HuH-7 (cell line): Measurements from ENCODE around the gene SRP72.
"Not testable (repeated sequence)": the region's sequence is repeated elsewhere in the genome, so short reads cannot be mapped to it uniquely, and the experiment has no call there.

ENCODE experiments used
- DNase-seq: peaks from one replicate; pipeline ENCODE4 v3.0.0; 2011; ENCODE audit warnings: low spot score

SRP72 gene

GRCh38 chr4:56467284-56468096 is at the start of gene SRP72:
Gene SRP72 (plus strand): TSS chr4:56467617. CDS start chr4:56467636, 19 bp downstream.
- peak; percentile 76 for DNase-seq

- no peak for DNase-seq
Observed at GRCh38 chr4:56424176-56424575, 43.2 kb upstream of the SRP72 start.

- no peak for DNase-seq
Observed at GRCh38 chr4:56424697-56425514, 42.5 kb upstream of the SRP72 start.

GRCh38 chr4:56425518-56425917 is 41.9 kb upstream of the SRP72 start:
- no peak for DNase-seq

GRCh38 chr4:56426273-56426672 is 41.1 kb upstream of the SRP72 start:
- DNase-seq, result no peak

GRCh38 chr4:56427179-56427578 is 40.2 kb upstream of the SRP72 start:
- DNase-seq, result no peak

- DNase-seq, result no peak
Observed at GRCh38 chr4:56430203-56430602, 37.2 kb upstream of the SRP72 start.

GRCh38 chr4:56433280-56433679 is 34.1 kb upstream of the SRP72 start:
- DNase-seq, result no peak

GRCh38 chr4:56434599-56435139 is 32.7 kb upstream of the SRP72 start:
- peak; percentile 40 for DNase-seq

- peak; percentile 88 for DNase-seq
Observed at GRCh38 chr4:56435140-56435926, 32.1 kb upstream of the SRP72 start, which contains the start of gene PPAT. Gene PPAT (minus strand): TSS chr4:56435615. CDS start chr4:56435477, 138 bp downstream.

- no peak for DNase-seq
Observed at GRCh38 chr4:56438766-56439165, 28.7 kb upstream of the SRP72 start.

GRCh38 chr4:56440983-56441382 is 26.4 kb upstream of the SRP72 start:
- DNase-seq, result no peak

GRCh38 chr4:56444719-56445118 is 22.7 kb upstream of the SRP72 start:
- DNase-seq, result no peak

- DNase-seq, result no peak
Observed at GRCh38 chr4:56445699-56446098, 21.7 kb upstream of the SRP72 start.

- DNase-seq, result no peak
Observed at GRCh38 chr4:56448301-56448700, 19.1 kb upstream of the SRP72 start.

- DNase-seq, result not testable (repeated sequence)
Observed at GRCh38 chr4:56449475-56449874, 17.9 kb upstream of the SRP72 start.

- no peak for DNase-seq
Observed at GRCh38 chr4:56450342-56450741, 17.1 kb upstream of the SRP72 start.

GRCh38 chr4:56460085-56460484 is 7.3 kb upstream of the SRP72 start:
- DNase-seq, result no peak

- DNase-seq, result no peak
Observed at GRCh38 chr4:56462157-56462556, 5.3 kb upstream of the SRP72 start.

- no peak for DNase-seq
Observed at GRCh38 chr4:56463711-56464110, 3.7 kb upstream of the SRP72 start.

- no peak for DNase-seq
Observed at GRCh38 chr4:56464581-56464980, 2.8 kb upstream of the SRP72 start.
